WTC11 (cell line): ENCODE data around the gene FAM9B. TPM values are rescaled to one million over a fixed set of nuclear protein-coding genes. Genes with fewer than 3 reads are reported as not detected.
"Not testable (repeated sequence)": the region's sequence is repeated elsewhere in the genome, so short reads cannot be mapped to it uniquely, and the experiment has no call there.

Experiments
- ATAC-seq: fragments of 200-7000 bp; cut with Tn5 transposase; 2 replicates; pipeline ENCODE4 v1.10.0; 2021; ENCODE audit warnings: mild to moderate bottlenecking, moderate library complexity
- CTCF ChIA-PET: fragments of 300-600 bp; sonication (Branson Sonifier 250); formaldehyde crosslinking; loops from one replicate; lab custom pipeline; 2021; ENCODE audit warnings: antibody characterized with exemption; lab: Charles Lee
- POLR2A ChIA-PET: fragments of 350-600 bp; sonication (Branson Sonifier 250); formaldehyde crosslinking; loops from one replicate; lab custom pipeline; 2021; ENCODE audit warnings: antibody characterized with exemption; lab: Charles Lee
- DNase-seq: peaks from one replicate; pipeline ENCODE4 v3.0.0; 2021; ENCODE audit warnings: low spot score
- H3K27ac Mint-ChIP-seq: 2 replicates; pipeline ENCODE4 v1.8.0; 2021; ENCODE audit warnings: mixed read lengths
- H3K27me3 Mint-ChIP-seq: 2 replicates; pipeline ENCODE4 v1.8.0; 2021; ENCODE audit warnings: low read depth, mild to moderate bottlenecking, moderate library complexity, mixed read lengths
- H3K36me3 Mint-ChIP-seq: 2 replicates; pipeline ENCODE4 v1.8.0; 2021; ENCODE audit warnings: mixed read lengths
- H3K4me1 Mint-ChIP-seq: 2 replicates; pipeline ENCODE4 v1.8.0; 2022; ENCODE audit warnings: mixed read lengths
- H3K4me3 Mint-ChIP-seq: 2 replicates; pipeline ENCODE4 v1.8.0; 2021; ENCODE audit warnings: mild to moderate bottlenecking, moderate library complexity, mixed read lengths
- H3K9me3 Mint-ChIP-seq: 2 replicates; pipeline ENCODE4 v1.8.0; 2021; ENCODE audit warnings: mixed read lengths
- ATF2 ChIP-seq: sonication (generic); formaldehyde crosslinking; IDR thresholded peaks from 2 replicates; pipeline ENCODE4 v1.8.1; 2022; ENCODE audit warnings: low read depth, missing genetic modification reagents, borderline replicate concordance
- CREB1 ChIP-seq: sonication (generic); formaldehyde crosslinking; IDR thresholded peaks from 2 replicates; pipeline ENCODE4 v1.8.0; 2023; ENCODE audit warnings: mild to moderate bottlenecking, missing genetic modification reagents
- ELF4 ChIP-seq: sonication (generic); formaldehyde crosslinking; IDR thresholded peaks from 2 replicates; pipeline ENCODE4 v1.8.1; 2022; ENCODE audit warnings: low read depth, mild to moderate bottlenecking, moderate library complexity, missing genetic modification reagents
- EMX1 ChIP-seq: fragments of 250-450 bp; sonication (Bioruptor Pico); IDR thresholded peaks from 2 replicates; pipeline ENCODE4 v1.8.0; 2021; ENCODE audit warnings: mild to moderate bottlenecking
- ESRRA ChIP-seq: sonication (generic); formaldehyde crosslinking; IDR thresholded peaks from 2 replicates; pipeline ENCODE4 v1.8.1; 2022; ENCODE audit warnings: mild to moderate bottlenecking, missing genetic modification reagents, borderline replicate concordance
- FOXJ3 ChIP-seq: sonication (generic); formaldehyde crosslinking; IDR thresholded peaks from 2 replicates; pipeline ENCODE4 v1.9.0; 2021; ENCODE audit warnings: missing genetic modification reagents, mild to moderate bottlenecking, borderline replicate concordance
- FOXK1 ChIP-seq: sonication (generic); formaldehyde crosslinking; IDR thresholded peaks from 2 replicates; pipeline ENCODE4 v1.8.0; 2022; ENCODE audit warnings: mild to moderate bottlenecking, moderate library complexity, missing genetic modification reagents
- FOXP1 ChIP-seq: sonication (generic); formaldehyde crosslinking; IDR thresholded peaks from 2 replicates; pipeline ENCODE4 v1.8.0; 2022; ENCODE audit warnings: missing genetic modification reagents, mild to moderate bottlenecking, moderate library complexity, borderline replicate concordance
- GRHL2 ChIP-seq: fragments of 250-450 bp; sonication (Bioruptor Pico); IDR thresholded peaks from 2 replicates; pipeline ENCODE4 v1.8.0; 2022; ENCODE audit warnings: mild to moderate bottlenecking, moderate library complexity; ENCODE audit not compliant: insufficient replicate concordance, severe bottlenecking
- HMGA2 ChIP-seq: fragments of 250-450 bp; sonication (Bioruptor Pico); IDR thresholded peaks from 2 replicates; pipeline ENCODE4 v1.4.0; 2021; ENCODE audit warnings: mild to moderate bottlenecking, moderate library complexity
- JAZF1 ChIP-seq: fragments of 250-450 bp; sonication (Bioruptor Pico); IDR thresholded peaks from 2 replicates; pipeline ENCODE4 v1.9.0; 2021; ENCODE audit warnings: moderate library complexity, mild to moderate bottlenecking, inconsistent platforms
- KAT7 ChIP-seq: sonication (generic); formaldehyde crosslinking; IDR thresholded peaks from 2 replicates; pipeline ENCODE4 v1.8.1; 2023; ENCODE audit warnings: missing genetic modification reagents, mild to moderate bottlenecking, borderline replicate concordance
- MXD4 ChIP-seq: fragments of 250-450 bp; sonication (Bioruptor Pico); IDR thresholded peaks from 2 replicates; pipeline ENCODE4 v1.8.0; 2021; ENCODE audit warnings: mild to moderate bottlenecking, moderate library complexity, borderline replicate concordance
- MYBL2 ChIP-seq: sonication (generic); formaldehyde crosslinking; IDR thresholded peaks from 2 replicates; pipeline ENCODE4 v1.8.1; 2023; ENCODE audit warnings: mild to moderate bottlenecking, moderate library complexity, missing genetic modification reagents
- NFATC4 ChIP-seq: fragments of 250-450 bp; sonication (Bioruptor Pico); IDR thresholded peaks from 2 replicates; pipeline ENCODE4 v1.9.0; 2021; ENCODE audit warnings: mild to moderate bottlenecking
- NR1H2 ChIP-seq: sonication (generic); formaldehyde crosslinking; IDR thresholded peaks from 2 replicates; pipeline ENCODE4 v1.9.0; 2021; ENCODE audit warnings: mild to moderate bottlenecking, moderate library complexity, missing genetic modification reagents
- RORB ChIP-seq: fragments of 250-450 bp; sonication (Bioruptor Pico); IDR thresholded peaks from 2 replicates; pipeline ENCODE4 v1.9.0; 2021; ENCODE audit warnings: mild to moderate bottlenecking
- SP1 ChIP-seq: sonication (generic); formaldehyde crosslinking; conservative IDR thresholded peaks from 2 replicates; pipeline ENCODE4 v1.8.1; 2022; ENCODE audit warnings: missing genetic modification reagents
- STAT6 ChIP-seq: sonication (generic); formaldehyde crosslinking; conservative IDR thresholded peaks from 2 replicates; pipeline ENCODE4 v1.8.1; 2023; ENCODE audit warnings: mild to moderate bottlenecking, low read depth, missing genetic modification reagents, moderate library complexity
- TCF7 ChIP-seq: sonication (generic); formaldehyde crosslinking; IDR thresholded peaks from 2 replicates; pipeline ENCODE4 v1.8.0; 2022; ENCODE audit warnings: mild to moderate bottlenecking, low read depth, missing genetic modification reagents, moderate library complexity
- ZMAT4 ChIP-seq: fragments of 250-450 bp; sonication (Bioruptor Pico); IDR thresholded peaks from 2 replicates; pipeline ENCODE4 v1.9.0; 2021; ENCODE audit warnings: mild to moderate bottlenecking
- ZNF138 ChIP-seq: sonication (generic); formaldehyde crosslinking; conservative IDR thresholded peaks from 2 replicates; pipeline ENCODE4 v1.8.1; 2022; ENCODE audit warnings: mild to moderate bottlenecking, moderate library complexity, missing genetic modification reagents
- ZNF416 ChIP-seq: fragments of 250-450 bp; sonication (Bioruptor Pico); IDR thresholded peaks from 2 replicates; pipeline ENCODE4 v1.9.0; 2021; ENCODE audit warnings: mild to moderate bottlenecking, inconsistent platforms
- ZNF425 ChIP-seq: fragments of 250-450 bp; sonication (Bioruptor Pico); conservative IDR thresholded peaks from 2 replicates; pipeline ENCODE4 v1.9.0; 2021; ENCODE audit warnings: mild to moderate bottlenecking
- total RNA-seq: library from RNA; stranded (reverse); gene quantifications from 3 replicates; pipeline ENCODE4 v1.2.3, GENCODE V29; 2021

The FAM9B gene
- total RNA-seq, 1 experiment from 2014 or later = not detected

- Mint-ChIP-seq H3K4me3 (no peak overlapping the region), H3K36me3 (no peaks in the 10 kb centered on the region), H3K9me3 (peaks cover 4% of the 10 kb centered on the region), H3K27ac (no peak overlapping the region), H3K4me1 (no peaks in the 10 kb centered on the region), H3K27me3 (no peaks in the 10 kb centered on the region)
- no peak for TF ChIP-seq STAT6 (CRISPR knock-in tag)
- no peak for TF ChIP-seq KAT7 (CRISPR knock-in tag)
- no peak for TF ChIP-seq RORB (CRISPR knock-in tag)
- no peak for TF ChIP-seq ZMAT4
- no peak for TF ChIP-seq JAZF1
- no peak for TF ChIP-seq HMGA2 (CRISPR knock-in tag)
- TF ChIP-seq ZNF138 (CRISPR knock-in tag) = no peak
- TF ChIP-seq EMX1 (CRISPR knock-in tag) = no peak
- no peak for TF ChIP-seq GRHL2 (CRISPR knock-in tag)
- TF ChIP-seq MXD4 (CRISPR knock-in tag) = no peak
- no peak for TF ChIP-seq FOXK1 (CRISPR knock-in tag)
- ATAC-seq (no peak), DNase-seq (no peak)
- ChIA-PET CTCF (no interaction called here), POLR2A (no interaction called here)
Observed at GRCh38 chrX:9023293-9023692, 10.6 kb downstream of the FAM9B start.

DNA sequence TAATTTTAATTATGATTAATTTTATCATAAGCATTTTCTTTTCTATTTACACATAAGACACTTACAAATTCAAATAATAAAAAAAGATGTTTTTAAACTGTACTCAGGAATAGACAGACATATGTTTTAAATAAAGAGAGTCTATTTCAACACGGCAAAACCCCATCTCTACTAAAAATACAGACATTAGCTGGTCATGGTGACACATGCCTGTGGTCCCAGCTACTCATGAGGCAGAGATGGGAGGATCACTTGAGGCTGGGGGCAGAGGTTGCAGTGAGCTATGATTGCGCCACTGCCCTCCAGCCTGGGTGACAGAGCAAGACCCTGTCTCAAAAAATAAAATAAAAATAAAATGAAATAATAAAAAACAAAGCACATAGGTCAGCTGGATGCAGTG lies 14.8 kb downstream of the FAM9B start:
- ATAC-seq (no peak), DNase-seq (no peak)
- Mint-ChIP-seq H3K27ac (no peak overlapping the region), H3K36me3 (no peaks in the 10 kb centered on the region), H3K4me1 (no peaks in the 10 kb centered on the region), H3K4me3 (no peak overlapping the region), H3K9me3 (peaks cover 4% of the 10 kb centered on the region), H3K27me3 (no peaks in the 10 kb centered on the region)
- ChIA-PET CTCF (no interaction called here), POLR2A (no interaction called here)
- no peak for TF ChIP-seq ESRRA (CRISPR knock-in tag)
- TF ChIP-seq FOXJ3 (CRISPR knock-in tag) = no peak
- TF ChIP-seq ZNF138 (CRISPR knock-in tag) = no peak

GRCh38 chrX:9018332-9018731 lies 15.6 kb downstream of the FAM9B start:
- CTCF ChIA-PET, DNase-seq, ATAC-seq, H3K36me3 Mint-ChIP-seq, H3K27ac Mint-ChIP-seq, H3K9me3 Mint-ChIP-seq, H3K4me1 Mint-ChIP-seq, H3K4me3 Mint-ChIP-seq, POLR2A ChIA-PET, H3K27me3 Mint-ChIP-seq: not testable (repeated sequence)

- Mint-ChIP-seq H3K9me3 (peaks cover 11% of the 10 kb centered on the region), H3K27ac (no peak overlapping the region), H3K27me3 (no peaks in the 10 kb centered on the region), H3K4me1 (no peaks in the 10 kb centered on the region), H3K36me3 (0 out of 2 replicates have a peak, but pooled peaks cover 5% of the 10 kb centered on the region), H3K4me3 (no peak overlapping the region)
- ATAC-seq (no peak), DNase-seq (no peak)
- POLR2A ChIA-PET = no interaction called here
- CTCF ChIA-PET = no interaction called here
- no peak for TF ChIP-seq FOXP1 (CRISPR knock-in tag)
- no peak for TF ChIP-seq MYBL2 (CRISPR knock-in tag)
- no peak for TF ChIP-seq ZNF416 (CRISPR knock-in tag)
- no peak for TF ChIP-seq NR1H2
- no peak for TF ChIP-seq TCF7 (CRISPR knock-in tag)
- TF ChIP-seq CREB1 (CRISPR knock-in tag) = no peak
- no peak for TF ChIP-seq ZNF425 (CRISPR knock-in tag)
- no peak for TF ChIP-seq ELF4
- TF ChIP-seq ATF2 (CRISPR knock-in tag) = no peak
- TF ChIP-seq NFATC4 = no peak
- TF ChIP-seq SP1 (CRISPR knock-in tag) = no peak
Observed at GRCh38 chrX:9003041-9003440, 30.9 kb downstream of the FAM9B start.
